IPS DF 6.9 (cell line): ENCODE data around the gene PCDHGA1.
A peak's percentile ranks its signal among the peaks of the same experiment; 100 is the strongest.
"Not testable (repeated sequence)": the region's sequence is repeated elsewhere in the genome, so short reads cannot be mapped to it uniquely, and the experiment has no call there.

ENCODE experiments used
- DNase-seq: peaks from one replicate; pipeline ENCODE4 v3.0.0-alpha.2; 2013; ENCODE audit warnings: low read depth, low spot score
- H3K27ac ChIP-seq: one replicate; pipeline ENCODE4 v1.5.1; 2013; ENCODE audit warnings: low read length, control low read depth
- H3K27me3 ChIP-seq: 2 replicates; pipeline ENCODE4 v1.6.1; 2013; ENCODE audit warnings: mild to moderate bottlenecking, low read length; ENCODE audit not compliant: control insufficient read depth, insufficient read depth
- H3K36me3 ChIP-seq: 2 replicates; pipeline ENCODE4 v1.6.1; 2013; ENCODE audit warnings: low read length; ENCODE audit not compliant: control insufficient read depth, insufficient read depth
- H3K4me1 ChIP-seq: 2 replicates; pipeline ENCODE4 v1.6.1; 2013; ENCODE audit warnings: low read length; ENCODE audit not compliant: control insufficient read depth, insufficient read depth
- H3K4me3 ChIP-seq: 2 replicates; pipeline ENCODE4 v1.5.1; 2013; ENCODE audit warnings: mild to moderate bottlenecking, low read length
- H3K9me3 ChIP-seq: 2 replicates; pipeline ENCODE4 v1.6.1; 2013; ENCODE audit warnings: low read length, inconsistent platforms; ENCODE audit not compliant: control insufficient read depth, insufficient read depth
- WGBS: extraction: QIAGEN DNeasy Blood & Tissue Kit; methylation state at CpG from one replicate; pipeline ENCODE4 v1.1.7; 2013; ENCODE audit warnings: mixed read lengths, missing lambda C conversion rate; ENCODE audit not compliant: insufficient read length, insufficient coverage; 5-methylcytosine and 5-hydroxymethylcytosine counted together

The PCDHGA1 gene

DNA sequence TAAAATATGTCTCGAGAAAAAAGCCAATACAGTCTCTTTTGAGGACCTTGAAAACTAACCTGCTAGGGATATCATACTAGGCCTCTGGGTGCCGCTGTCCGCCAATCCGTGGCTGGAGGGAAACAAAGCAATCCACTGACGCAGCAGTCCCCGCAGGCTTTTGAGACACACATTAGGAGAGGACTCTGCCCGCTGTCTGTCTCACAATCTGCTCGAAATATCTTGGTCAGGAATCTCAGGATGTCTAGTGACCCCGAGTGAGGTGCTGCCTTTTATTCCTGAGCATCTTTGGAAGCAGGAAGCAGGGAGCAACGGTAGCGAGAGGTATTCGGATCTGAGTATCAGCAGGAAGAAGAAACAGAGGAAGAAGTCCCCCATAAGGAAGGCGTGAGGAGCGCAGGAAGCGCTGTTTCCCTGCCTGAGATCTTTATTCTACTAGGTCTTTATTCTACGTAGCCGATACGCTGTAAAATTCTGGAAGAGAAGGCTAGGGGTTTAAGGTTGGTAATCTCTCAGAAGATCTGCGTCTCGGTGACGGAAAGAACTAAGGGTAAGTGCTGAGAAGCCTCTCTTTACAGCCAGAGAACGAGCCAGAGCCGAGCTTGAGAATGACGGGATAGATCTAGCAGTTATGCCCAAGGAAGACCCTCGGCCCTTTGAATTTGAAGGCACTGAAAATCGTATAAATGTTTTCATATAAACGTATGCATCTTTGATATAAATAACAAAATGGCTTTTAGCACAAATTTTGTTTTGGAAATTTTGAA is 4.0 kb upstream of the PCDHGA1 start:
- Histone ChIP-seq H3K9me3 (no peaks in the 10 kb centered on the region), H3K4me3 (peak overlapping the region; percentile 23; the same call in 1 of the 2 replicates), H3K36me3 (no peaks in the 10 kb centered on the region), H3K27me3 (no peaks in the 10 kb centered on the region), H3K27ac (no peak overlapping the region), H3K4me1 (no peaks in the 10 kb centered on the region)
- DNase-seq, result peak; percentile 41
- WGBS, result no CpG with 5 or more reads among the region's 27 CpGs

- no peaks in the 10 kb centered on the region for H3K9me3 ChIP-seq
- no CpG with 5 or more reads among the region's 8 CpGs for WGBS
- H3K27me3 ChIP-seq, result no peaks in the 10 kb centered on the region
- no peak for DNase-seq
- no peak overlapping the region for H3K27ac ChIP-seq
- no peaks in the 10 kb centered on the region for H3K36me3 ChIP-seq
- H3K4me1 ChIP-seq, result no peaks in the 10 kb centered on the region
- no peak overlapping the region for H3K4me3 ChIP-seq
These were observed 2.1 kb upstream of the PCDHGA1 start for GRCh38 chr5:141328231-141328630.

DNA sequence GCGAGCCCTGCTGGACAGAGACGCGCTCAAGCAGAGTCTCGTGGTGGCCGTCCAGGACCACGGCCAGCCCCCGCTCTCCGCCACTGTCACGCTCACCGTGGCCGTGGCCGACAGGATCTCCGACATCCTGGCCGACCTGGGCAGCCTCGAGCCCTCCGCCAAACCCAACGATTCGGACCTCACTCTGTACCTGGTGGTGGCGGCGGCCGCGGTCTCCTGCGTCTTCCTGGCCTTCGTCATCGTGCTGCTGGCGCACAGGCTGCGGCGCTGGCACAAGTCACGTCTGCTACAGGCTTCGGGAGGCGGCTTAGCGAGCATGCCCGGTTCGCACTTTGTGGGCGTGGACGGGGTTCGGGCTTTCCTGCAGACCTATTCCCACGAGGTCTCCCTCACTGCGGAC is 2.3 kb downstream of the PCDHGA1 start:
- not testable (repeated sequence) for H3K27me3 ChIP-seq, H3K36me3 ChIP-seq, H3K4me3 ChIP-seq, H3K4me1 ChIP-seq, H3K27ac ChIP-seq, DNase-seq, H3K9me3 ChIP-seq
- no CpG with 5 or more reads among the region's 39 CpGs for WGBS

DNA sequence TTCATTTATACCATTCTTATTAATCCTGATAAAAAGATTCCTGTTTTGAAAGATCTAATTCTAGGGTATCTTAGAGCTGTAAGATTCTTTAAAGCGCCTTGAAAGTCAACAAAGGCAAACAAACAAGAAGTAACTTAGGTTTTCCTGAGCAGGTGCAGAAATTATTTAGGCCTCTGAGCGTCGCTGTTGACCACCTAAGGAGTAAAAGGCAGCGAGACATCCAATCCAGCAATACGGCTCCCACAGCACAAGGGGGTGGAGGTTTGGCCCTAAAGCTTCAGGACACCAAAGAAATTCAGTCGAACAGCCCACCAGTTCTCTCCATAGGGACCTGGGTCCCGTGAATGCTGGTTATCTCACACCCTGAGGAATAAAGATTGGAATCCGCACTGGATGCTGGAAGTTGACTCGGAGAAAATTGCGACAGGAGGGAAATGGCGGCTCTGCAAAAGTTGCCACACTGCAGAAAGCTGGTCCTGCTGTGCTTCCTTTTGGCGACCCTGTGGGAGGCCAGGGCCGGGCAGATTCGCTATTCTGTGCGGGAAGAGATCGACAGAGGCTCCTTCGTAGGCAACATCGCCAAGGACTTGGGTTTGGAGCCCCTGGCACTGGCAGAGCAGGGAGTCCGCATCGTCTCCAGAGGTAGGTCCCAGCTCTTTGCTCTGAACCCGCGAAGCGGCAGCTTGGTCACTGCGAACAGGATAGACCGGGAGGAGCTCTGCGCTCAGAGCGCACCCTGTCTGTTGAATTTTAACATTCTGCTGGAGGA is 8.4 kb downstream of the PCDHGA1 start, which contains the start of gene PCDHGA2:
PCDHGA2 (plus strand) TSS at position 223 of the 769 bp plus-strand sequence.
- no peak for DNase-seq
- peaks cover 2% of the 10 kb centered on the region for H3K9me3 ChIP-seq
- H3K4me3 ChIP-seq, result no peak within 1 kb of the TSS
- H3K36me3 ChIP-seq, result no peaks in the 10 kb centered on the region
- H3K4me1 ChIP-seq, result no peaks in the 10 kb centered on the region
- H3K27me3 ChIP-seq, result no peaks in the 10 kb centered on the region
- no CpG with 5 or more reads among the region's 27 CpGs for WGBS
- H3K27ac ChIP-seq, result no peak within 1 kb of the TSS

DNA sequence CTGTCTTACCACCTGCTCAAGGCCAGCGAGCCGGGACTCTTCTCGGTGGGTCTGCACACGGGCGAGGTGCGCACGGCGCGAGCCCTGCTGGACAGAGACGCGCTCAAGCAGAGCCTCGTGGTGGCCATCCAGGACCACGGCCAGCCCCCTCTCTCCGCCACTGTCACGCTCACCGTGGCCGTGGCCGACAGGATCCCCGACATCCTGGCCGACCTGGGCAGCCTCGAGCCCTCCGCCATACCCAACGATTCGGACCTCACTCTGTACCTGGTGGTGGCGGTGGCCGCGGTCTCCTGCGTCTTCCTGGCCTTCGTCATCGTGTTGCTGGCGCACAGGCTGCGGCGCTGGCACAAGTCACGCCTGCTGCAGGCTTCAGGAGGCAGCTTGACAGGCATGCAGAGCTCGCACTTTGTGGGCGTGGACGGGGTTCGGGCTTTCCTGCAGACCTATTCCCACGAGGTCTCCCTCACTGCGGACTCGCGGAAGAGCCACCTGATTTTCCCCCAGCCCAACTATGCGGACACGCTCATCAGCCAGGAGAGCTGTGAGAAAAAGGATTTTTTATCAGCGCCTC is 10.6 kb downstream of the PCDHGA1 start:
- H3K36me3 ChIP-seq, DNase-seq, H3K27me3 ChIP-seq, H3K9me3 ChIP-seq, H3K27ac ChIP-seq, H3K4me1 ChIP-seq, H3K4me3 ChIP-seq: not testable (repeated sequence)
- WGBS, result no CpG with 5 or more reads among the region's 45 CpGs

DNA sequence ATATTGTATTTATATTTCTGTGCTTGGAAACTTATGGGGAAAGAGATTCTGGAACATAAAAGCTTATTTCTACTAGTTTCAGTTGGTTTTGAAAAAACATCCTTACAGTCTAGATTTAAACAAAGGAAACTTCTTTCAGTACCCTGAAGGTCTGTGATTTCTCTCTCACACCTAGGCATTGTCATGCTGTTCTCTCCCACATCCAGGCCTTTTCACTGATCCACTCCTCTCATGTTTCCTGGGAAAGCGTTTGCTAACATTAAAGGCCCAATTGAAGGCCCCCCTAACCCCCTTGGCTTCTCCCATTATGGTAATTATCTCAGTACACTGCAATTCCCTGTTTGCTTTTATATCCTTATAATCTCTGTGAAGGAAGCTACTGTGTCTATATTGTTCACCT is 12.5 kb downstream of the PCDHGA1 start:
- H3K4me3 ChIP-seq, result no peak overlapping the region
- no peaks in the 10 kb centered on the region for H3K36me3 ChIP-seq
- no peak for DNase-seq
- H3K9me3 ChIP-seq, result peaks cover 2% of the 10 kb centered on the region
- no peak overlapping the region for H3K27ac ChIP-seq
- no peaks in the 10 kb centered on the region for H3K4me1 ChIP-seq
- WGBS, result no CpG with 5 or more reads among the region's 1 CpG
- H3K27me3 ChIP-seq, result no peaks in the 10 kb centered on the region

GRCh38 chr5:141343242-141343952 is 13.1 kb downstream of the PCDHGA1 start, which contains the start of gene PCDHGA3:
PCDHGA3 (plus strand) TSS chr5:141343829; CDS start chr5:141344034, 205 bp downstream.
- Histone ChIP-seq H3K27ac (no peak within 1 kb of the TSS), H3K27me3 (no peaks in the 10 kb centered on the region), H3K4me3 (no peak within 1 kb of the TSS), H3K9me3 (peaks cover 2% of the 10 kb centered on the region), H3K36me3 (no peaks in the 10 kb centered on the region), H3K4me1 (no peaks in the 10 kb centered on the region)
- no CpG with 5 or more reads among the region's 9 CpGs for WGBS
- DNase-seq, result no peak

DNA sequence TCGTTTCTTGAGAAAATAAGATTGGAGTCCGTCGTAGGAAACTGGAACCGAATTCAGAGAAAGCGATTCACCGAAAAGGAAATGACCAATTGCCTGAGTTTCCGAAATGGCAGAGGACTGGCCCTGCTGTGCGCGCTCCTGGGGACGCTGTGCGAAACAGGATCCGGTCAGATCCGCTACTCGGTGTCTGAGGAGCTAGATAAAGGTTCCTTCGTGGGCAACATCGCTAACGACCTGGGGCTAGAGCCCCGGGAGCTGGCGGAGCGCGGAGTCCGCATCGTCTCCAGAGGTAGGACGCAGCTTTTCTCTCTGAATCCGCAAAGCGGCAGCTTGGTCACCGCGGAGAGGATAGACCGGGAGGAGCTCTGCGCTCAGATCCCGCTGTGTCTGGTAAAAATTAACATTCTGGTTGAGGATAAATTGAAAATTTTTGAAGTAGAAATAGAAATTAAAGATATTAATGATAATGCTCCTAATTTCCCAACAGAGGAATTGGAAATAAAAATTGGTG is 13.7 kb downstream of the PCDHGA1 start:
- H3K4me1 ChIP-seq, result no peaks in the 10 kb centered on the region
- H3K9me3 ChIP-seq, result peaks cover 2% of the 10 kb centered on the region
- H3K27ac ChIP-seq, result no peak overlapping the region
- no peak overlapping the region for H3K4me3 ChIP-seq
- H3K36me3 ChIP-seq, result no peaks in the 10 kb centered on the region
- WGBS, result no CpG with 5 or more reads among the region's 31 CpGs
- no peak for DNase-seq
- no peaks in the 10 kb centered on the region for H3K27me3 ChIP-seq

DNA sequence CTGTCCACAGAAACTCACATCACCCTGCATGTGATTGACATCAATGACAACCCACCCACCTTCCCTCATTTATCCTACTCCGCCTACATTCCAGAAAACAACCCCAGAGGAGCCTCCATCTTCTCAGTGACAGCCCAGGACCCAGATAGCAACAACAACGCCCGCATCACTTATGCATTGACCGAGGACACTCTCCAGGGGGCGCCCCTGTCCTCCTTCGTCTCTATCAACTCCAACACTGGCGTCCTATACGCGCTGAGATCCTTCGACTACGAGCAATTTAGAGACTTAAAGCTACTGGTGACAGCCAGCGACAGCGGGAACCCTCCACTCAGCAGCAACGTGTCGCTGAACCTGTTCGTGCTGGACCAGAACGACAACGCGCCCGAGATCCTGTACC is 15.0 kb downstream of the PCDHGA1 start:
- Histone ChIP-seq H3K4me3 (no peak overlapping the region), H3K9me3 (no peaks in the 10 kb centered on the region; the same call in 1 of the 2 replicates)
- WGBS, result no CpG with 5 or more reads among the region's 20 CpGs

GRCh38 chr5:141346017-141346416 is 15.7 kb downstream of the PCDHGA1 start:
- H3K4me1 ChIP-seq, DNase-seq, H3K27ac ChIP-seq, H3K4me3 ChIP-seq, H3K27me3 ChIP-seq, H3K36me3 ChIP-seq, H3K9me3 ChIP-seq: not testable (repeated sequence)
- WGBS, result no CpG with 5 or more reads among the region's 35 CpGs

More for the DNA sequence above, 15.0 kb downstream of the PCDHGA1 start:
- no peaks in the 10 kb centered on the region for H3K36me3 ChIP-seq
- H3K27me3 ChIP-seq, result no peaks in the 10 kb centered on the region
- DNase-seq, result no peak
- H3K27ac ChIP-seq, result no peak overlapping the region
- H3K4me1 ChIP-seq, result no peaks in the 10 kb centered on the region
